Gastrocnemius medialis (tissue), 4 donors: ENCODE data around the gene RIC8B. TPM values are rescaled to one million over a fixed set of nuclear protein-coding genes. Genes with fewer than 3 reads are reported as not detected.

Experiments
- ATAC-seq, 2 donors: fragments of 150-250 bp; one replicate each; pipeline ENCODE4 v1.9.1; 2016
- DNase-seq, 2 donors: peaks; one replicate each; pipeline ENCODE4 v3.0.0-alpha.2; 2019
- H3K27ac ChIP-seq, 4 donors: fragments of 200-600 bp; sonication (generic); 1 replicate in 1 of 4; 2 replicates in 3 of 4; pipeline ENCODE4 v1.5.1; 2016 to 2018; ENCODE audit warnings: mild to moderate bottlenecking in 2 of 4, moderate library complexity in 1 of 4
- H3K27me3 ChIP-seq, 3 donors: fragments of 200-600 bp; sonication (generic) in 2 of 3; 1 replicate in 1 of 3; 2 replicates in 2 of 3; pipeline versions ENCODE4 v1.5.1 to v1.6.0; 2016 to 2019; ENCODE audit warnings: mild to moderate bottlenecking in 1 of 3, moderate library complexity in 1 of 3
- H3K36me3 ChIP-seq, 2 donors: fragments of 200-600 bp; sonication (generic) in 1 of 2; one replicate each; pipeline ENCODE4 v1.5.1; 2017 to 2018
- H3K4me1 ChIP-seq, 2 donors: fragments of 200-600 bp; sonication (generic) in 1 of 2; one replicate each; pipeline ENCODE4 v1.5.1; 2016 to 2017; ENCODE audit warnings: mild to moderate bottlenecking in 2 of 2
- H3K4me3 ChIP-seq, 4 donors: fragments of 200-600 bp; sonication (generic) in 3 of 4; 1 replicate in 1 of 4; 2 replicates in 3 of 4; pipeline ENCODE4 v1.5.1; 2016 to 2019; ENCODE audit warnings: mild to moderate bottlenecking in 2 of 4
- H3K9me3 ChIP-seq, 3 donors: fragments of 200-600 bp; sonication (generic) in 2 of 3; 1 replicate in 1 of 3; 2 replicates in 2 of 3; pipeline ENCODE4 v1.5.1; 2016 to 2019
- POLR2A ChIP-seq, 2 donors: fragments of 450-650 bp; IDR thresholded peaks; one replicate each; pipeline ENCODE4 v1.6.1; 2017; ENCODE audit warnings: antibody characterized with exemption in 2 of 2, mild to moderate bottlenecking in 2 of 2, moderate library complexity in 2 of 2
- in situ Hi-C, 4 donors: fragments of 200-750 bp; cut with MboI; loops; one replicate each; pipeline versions ENCODE4 v1.15.0 to v1.8.0; 2017; ENCODE audit warnings: low sequenced_read_pairs in 4 of 4
- intact Hi-C: fragments of 100-400 bp; cut with DNase I; formaldehyde crosslinking; loops from one replicate; pipeline ENCODE4 v1.15.1; 2023; ENCODE audit warnings: low total_unique reads
- total RNA-seq, 4 donors: library from RNA; depleted of rRNA; stranded (reverse); fragments of >200 nt; gene quantifications; one replicate each; pipeline versions ENCODE4 v1.1.0 to v1.2.3, GENCODE V29; 2016
- TF ChIP-seq, protein P1 (sequence below), 5 experiments: fragments of 450-650 bp in 3 of 5; fragments of 200-600 bp in 2 of 5; sonication (generic) in 2 of 5; IDR thresholded peaks in 4 of 5; conservative IDR thresholded peaks in 1 of 5; 1 replicate in 4 of 5; 2 replicates in 1 of 5; pipeline ENCODE4 v1.5.1; 2016 to 2019; ENCODE audit warnings: antibody characterized with exemption in 5 of 5, mild to moderate bottlenecking in 3 of 5, moderate library complexity in 3 of 5

RIC8B gene
- total RNA-seq, 4 donors from 2014 or later = 6.1 to 16.0 (median 10.0) TPM

DNA sequence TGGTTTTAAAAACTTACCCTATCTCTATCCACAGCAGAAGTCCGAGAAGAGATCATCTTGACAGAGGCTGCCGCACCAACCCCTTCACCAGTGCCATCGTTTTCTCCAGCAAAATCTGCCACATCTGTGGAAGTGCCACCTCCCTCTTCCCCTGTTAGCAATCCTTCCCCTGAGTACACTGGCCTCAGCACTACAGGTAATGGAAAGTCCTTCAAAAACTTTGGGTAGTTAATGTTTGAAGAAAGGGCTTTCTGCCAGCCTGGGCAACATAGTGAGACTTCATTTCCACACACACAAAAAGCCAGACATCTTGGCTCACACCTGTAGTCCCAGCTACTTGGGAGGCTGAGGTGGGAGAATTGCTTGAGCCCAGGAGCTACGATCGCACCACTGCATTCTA lies 41.6 kb upstream of the RIC8B start:
- H3K4me3 ChIP-seq = no peak overlapping the region
- no peak overlapping the region for H3K27ac ChIP-seq
- TF ChIP-seq POLR2A (IDR thresholded peaks at IDR 0.05) = no peak
- TF ChIP-seq, protein P1, sequence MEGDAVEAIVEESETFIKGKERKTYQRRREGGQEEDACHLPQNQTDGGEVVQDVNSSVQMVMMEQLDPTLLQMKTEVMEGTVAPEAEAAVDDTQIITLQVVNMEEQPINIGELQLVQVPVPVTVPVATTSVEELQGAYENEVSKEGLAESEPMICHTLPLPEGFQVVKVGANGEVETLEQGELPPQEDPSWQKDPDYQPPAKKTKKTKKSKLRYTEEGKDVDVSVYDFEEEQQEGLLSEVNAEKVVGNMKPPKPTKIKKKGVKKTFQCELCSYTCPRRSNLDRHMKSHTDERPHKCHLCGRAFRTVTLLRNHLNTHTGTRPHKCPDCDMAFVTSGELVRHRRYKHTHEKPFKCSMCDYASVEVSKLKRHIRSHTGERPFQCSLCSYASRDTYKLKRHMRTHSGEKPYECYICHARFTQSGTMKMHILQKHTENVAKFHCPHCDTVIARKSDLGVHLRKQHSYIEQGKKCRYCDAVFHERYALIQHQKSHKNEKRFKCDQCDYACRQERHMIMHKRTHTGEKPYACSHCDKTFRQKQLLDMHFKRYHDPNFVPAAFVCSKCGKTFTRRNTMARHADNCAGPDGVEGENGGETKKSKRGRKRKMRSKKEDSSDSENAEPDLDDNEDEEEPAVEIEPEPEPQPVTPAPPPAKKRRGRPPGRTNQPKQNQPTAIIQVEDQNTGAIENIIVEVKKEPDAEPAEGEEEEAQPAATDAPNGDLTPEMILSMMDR (IDR thresholded peaks at IDR 0.05 in 4 of 5, conservative IDR thresholded peaks at IDR 0.05 in 1 of 5) = no peak
- H3K27me3 ChIP-seq = no peaks in the 10 kb centered on the region
- in situ Hi-C loops = no loop called here
- H3K4me1 ChIP-seq = no peaks in the 10 kb centered on the region
- intact Hi-C loops = no loop called here
- H3K36me3 ChIP-seq = no peaks in the 10 kb centered on the region
- DNase-seq (no peak), ATAC-seq (no peak)
- H3K9me3 ChIP-seq = no peaks in the 10 kb centered on the region

DNA sequence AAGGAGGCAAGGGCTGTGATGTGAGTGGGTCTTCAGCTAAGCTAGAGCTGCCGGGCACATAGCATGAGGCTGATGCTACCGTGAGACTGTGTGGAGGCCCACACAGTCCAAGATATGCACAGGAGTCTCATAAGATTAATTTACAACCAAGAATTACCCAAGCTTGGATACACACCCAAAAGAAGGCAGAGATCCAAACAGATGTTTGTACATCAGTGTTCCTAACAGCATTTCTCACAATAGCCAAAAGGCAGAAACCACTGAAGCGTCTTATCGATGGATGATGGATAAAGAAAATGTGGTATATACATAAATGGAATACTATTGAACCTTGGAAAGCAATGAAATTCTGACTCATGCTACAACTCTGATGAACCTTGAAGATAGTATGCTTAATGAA lies 40.8 kb upstream of the RIC8B start:
- in situ Hi-C loops = no loop called here
- ATAC-seq = no peak

DNA sequence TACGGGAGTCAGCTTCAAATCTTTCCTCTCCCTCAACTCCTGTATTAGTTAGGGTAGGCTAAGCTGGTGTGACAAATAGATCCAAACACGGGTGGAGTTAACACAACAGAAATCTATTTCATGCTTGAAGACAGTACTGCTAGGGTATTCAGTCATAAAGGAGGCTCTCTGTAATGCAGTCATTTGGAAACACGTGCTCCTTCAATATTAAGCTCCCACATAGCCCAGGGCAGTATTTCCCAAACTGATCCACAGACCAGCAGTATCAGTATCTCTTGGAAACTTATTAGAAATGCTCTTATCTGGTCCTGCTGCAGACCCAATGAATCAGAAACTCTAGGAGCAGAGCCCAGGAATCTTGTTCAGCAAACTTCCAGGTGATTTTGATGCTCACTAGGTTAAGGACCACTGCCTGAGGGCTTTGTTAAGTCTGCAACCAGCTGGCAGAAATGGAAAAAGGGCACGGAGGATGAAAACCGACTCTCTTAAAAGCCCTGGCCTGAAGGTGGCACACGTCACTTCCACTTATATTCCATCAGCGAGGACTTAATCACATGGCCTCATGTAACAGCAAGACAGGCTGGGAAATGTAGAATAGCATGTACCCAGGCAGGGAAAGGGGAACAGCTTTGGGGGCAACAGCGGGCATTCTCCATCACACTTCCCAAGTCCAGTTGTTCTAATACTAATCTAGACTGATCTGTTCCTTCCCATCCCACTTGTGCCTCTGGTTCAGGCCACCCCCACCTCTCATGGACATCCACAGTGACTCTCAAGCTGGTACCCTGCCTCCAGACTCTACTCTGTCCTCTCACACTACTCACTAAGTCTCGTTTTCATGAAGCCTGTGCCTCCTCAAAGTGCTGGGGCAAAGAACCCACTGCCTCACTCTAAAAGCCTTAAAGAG lies 38.2 kb upstream of the RIC8B start:
- in situ Hi-C loops (no loop called here), intact Hi-C loops (loop anchor here (5.0 kb wide), 1 partner anchor 106 kb away; no protein-coding TSS in a partner anchor)
- no peak overlapping the region for H3K4me3 ChIP-seq
- no peak for ATAC-seq
- H3K4me1 ChIP-seq = no peaks in the 10 kb centered on the region
- H3K27ac ChIP-seq = no peak overlapping the region
- no peaks in the 10 kb centered on the region for H3K27me3 ChIP-seq
- H3K9me3 ChIP-seq = no peaks in the 10 kb centered on the region
- no peak for DNase-seq
- H3K36me3 ChIP-seq = no peaks in the 10 kb centered on the region
- TF ChIP-seq, protein P1 (IDR thresholded peaks at IDR 0.05 in 4 of 5, conservative IDR thresholded peaks at IDR 0.05 in 1 of 5) = no peak
- TF ChIP-seq POLR2A (IDR thresholded peaks at IDR 0.05) = no peak

More for the DNA sequence above, 40.8 kb upstream of the RIC8B start:
- Histone ChIP-seq H3K4me1 (no peaks in the 10 kb centered on the region), H3K27ac (no peak overlapping the region), H3K27me3 (no peaks in the 10 kb centered on the region), H3K4me3 (no peak overlapping the region), H3K36me3 (no peaks in the 10 kb centered on the region), H3K9me3 (no peaks in the 10 kb centered on the region)
- DNase-seq = no peak
- no peak for TF ChIP-seq POLR2A (IDR thresholded peaks at IDR 0.05)
- TF ChIP-seq, protein P1 (IDR thresholded peaks at IDR 0.05 in 4 of 5, conservative IDR thresholded peaks at IDR 0.05 in 1 of 5) = no peak
- intact Hi-C loops = no loop called here

DNA sequence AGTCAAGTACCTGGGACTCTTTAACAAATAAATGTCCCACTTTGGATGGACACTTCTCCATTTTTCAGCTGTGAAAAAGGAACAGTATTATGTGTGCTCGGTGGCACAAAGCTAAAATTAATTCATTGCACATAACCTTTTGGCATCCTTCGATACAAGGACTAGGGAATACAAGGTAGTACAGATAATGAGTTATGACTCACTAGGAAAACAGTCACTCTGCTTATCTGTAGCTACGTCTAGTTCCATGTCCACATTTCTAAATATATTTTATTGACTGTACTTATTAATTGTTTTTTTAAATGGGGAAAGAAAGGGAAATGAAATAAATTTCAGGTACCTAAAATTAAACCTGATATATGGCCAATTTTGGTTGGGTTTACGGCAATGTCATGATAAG lies 35.2 kb upstream of the RIC8B start:
- Histone ChIP-seq H3K36me3 (no peaks in the 10 kb centered on the region), H3K27me3 (no peaks in the 10 kb centered on the region), H3K9me3 (no peaks in the 10 kb centered on the region), H3K27ac (no peak overlapping the region), H3K4me3 (no peak overlapping the region), H3K4me1 (no peaks in the 10 kb centered on the region)
- TF ChIP-seq, protein P1 (IDR thresholded peaks at IDR 0.05 in 4 of 5, conservative IDR thresholded peaks at IDR 0.05 in 1 of 5) = no peak
- TF ChIP-seq POLR2A (IDR thresholded peaks at IDR 0.05) = no peak
- ATAC-seq (no peak), DNase-seq (no peak)
- in situ Hi-C loops = no loop called here
- intact Hi-C loops = loop anchor here (5.0 kb wide), 1 partner anchor 103 kb away; no protein-coding TSS in a partner anchor
